NOMO-1 treated with DMSO at 0.1 percent for 48 hours (cell line): ENCODE data around the gene MAGI2.

Source experiments
- DNase-seq: peaks from one replicate; lab custom pipeline; 2025; ENCODE audit not compliant: unreplicated experiment; lab: John Stamatoyannopoulos, UW

Gene MAGI2

GRCh38 chr7:79307376-79307775, 146.1 kb downstream of the MAGI2 start:
- no peak for DNase-seq

- no peak for DNase-seq
Measured at GRCh38 chr7:79304711-79305110, 148.8 kb downstream of the MAGI2 start.

- DNase-seq = no peak
Measured at GRCh38 chr7:79302293-79302692, 151.2 kb downstream of the MAGI2 start.

GRCh38 chr7:79301419-79301818, 152.0 kb downstream of the MAGI2 start:
- DNase-seq = no peak

DNA sequence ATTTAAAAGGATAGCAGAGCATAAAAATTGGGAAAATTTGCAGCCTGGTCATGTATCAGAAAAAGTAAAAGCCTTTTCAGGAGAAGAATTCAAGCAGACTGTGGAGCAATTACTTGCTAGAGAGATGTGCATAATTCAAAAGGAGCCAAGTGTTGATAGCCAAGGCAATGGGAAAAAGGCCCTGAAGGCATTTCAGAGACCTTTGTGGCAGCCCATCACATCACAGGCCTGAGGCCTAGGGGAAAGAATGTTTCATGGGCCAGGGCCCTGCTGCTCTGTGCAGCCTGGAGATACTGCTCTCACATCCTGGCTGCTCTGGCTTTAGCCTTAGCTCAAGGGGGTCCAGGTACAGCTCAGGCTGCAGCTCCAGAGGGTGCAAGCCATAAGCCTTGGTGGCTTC, 152.9 kb downstream of the MAGI2 start:
- no peak for DNase-seq

DNA sequence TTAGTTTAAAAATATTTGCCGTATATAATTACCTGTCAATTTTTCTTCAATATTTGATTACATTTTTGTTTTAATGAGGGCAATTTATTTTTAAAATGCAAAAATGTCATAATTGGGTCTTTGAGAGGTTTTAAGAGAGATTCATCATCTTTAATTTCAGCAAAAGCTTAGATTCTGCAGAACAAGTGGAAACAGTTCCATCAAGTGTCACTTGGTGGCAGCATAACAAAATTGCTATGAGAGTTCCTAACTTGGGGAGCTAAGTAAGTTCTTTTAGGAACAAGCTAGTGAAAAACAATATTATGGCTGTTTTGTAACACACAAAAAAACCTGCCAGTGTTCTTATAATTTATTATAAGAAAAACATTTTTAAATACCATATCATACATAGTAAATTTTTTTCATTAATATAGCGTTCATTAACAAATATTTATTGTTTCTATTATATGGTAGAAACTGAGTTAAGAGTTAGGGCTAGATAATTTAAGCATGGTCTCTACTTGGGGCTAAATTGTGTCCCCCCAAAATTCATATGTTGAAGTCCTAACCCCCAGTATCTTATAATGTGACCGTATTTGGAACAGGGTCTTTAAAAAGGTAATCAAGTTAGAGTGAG, 155.2 kb downstream of the MAGI2 start:
- DNase-seq = peak; percentile 55

GRCh38 chr7:79296553-79297320, 156.7 kb downstream of the MAGI2 start:
- DNase-seq = no peak

- DNase-seq = no peak
Measured at GRCh38 chr7:79293655-79294142, 159.8 kb downstream of the MAGI2 start.

DNA sequence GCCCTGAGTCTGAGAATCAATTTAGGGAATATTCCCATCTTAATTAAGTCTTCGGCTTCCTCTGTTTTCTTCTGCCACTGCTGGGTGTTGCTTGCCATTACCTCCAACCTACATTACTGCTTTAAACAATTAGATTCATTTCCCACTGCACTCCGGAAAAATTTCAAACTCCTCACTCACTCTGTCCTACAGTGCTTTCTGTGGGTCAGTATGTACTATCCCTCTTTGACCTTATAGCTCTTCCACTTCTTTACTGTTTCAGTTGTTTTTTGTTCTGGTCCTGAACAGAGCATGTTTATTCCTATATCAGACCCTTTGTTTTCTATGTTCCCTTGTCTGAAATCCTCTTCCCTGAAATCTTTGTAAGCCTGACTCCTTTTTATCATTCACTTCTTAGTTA, 160.6 kb downstream of the MAGI2 start:
- DNase-seq = no peak

DNA sequence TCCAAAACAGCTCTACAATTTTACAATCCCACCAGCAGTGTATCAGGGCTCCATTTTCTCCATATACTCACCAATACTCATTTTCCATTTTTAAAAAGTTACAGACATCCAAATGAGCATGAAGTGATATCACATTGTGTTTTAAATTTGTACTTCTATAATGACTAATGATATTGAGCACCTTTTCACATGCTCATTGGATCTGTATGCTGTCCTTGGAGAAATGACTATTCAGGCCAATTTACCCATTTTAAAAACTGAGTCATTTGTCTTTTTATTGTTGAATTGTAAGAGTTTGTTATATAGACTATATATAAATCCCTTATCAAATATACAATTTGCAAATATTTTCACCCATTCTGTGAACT, 162.0 kb downstream of the MAGI2 start:
- no peak for DNase-seq

DNA sequence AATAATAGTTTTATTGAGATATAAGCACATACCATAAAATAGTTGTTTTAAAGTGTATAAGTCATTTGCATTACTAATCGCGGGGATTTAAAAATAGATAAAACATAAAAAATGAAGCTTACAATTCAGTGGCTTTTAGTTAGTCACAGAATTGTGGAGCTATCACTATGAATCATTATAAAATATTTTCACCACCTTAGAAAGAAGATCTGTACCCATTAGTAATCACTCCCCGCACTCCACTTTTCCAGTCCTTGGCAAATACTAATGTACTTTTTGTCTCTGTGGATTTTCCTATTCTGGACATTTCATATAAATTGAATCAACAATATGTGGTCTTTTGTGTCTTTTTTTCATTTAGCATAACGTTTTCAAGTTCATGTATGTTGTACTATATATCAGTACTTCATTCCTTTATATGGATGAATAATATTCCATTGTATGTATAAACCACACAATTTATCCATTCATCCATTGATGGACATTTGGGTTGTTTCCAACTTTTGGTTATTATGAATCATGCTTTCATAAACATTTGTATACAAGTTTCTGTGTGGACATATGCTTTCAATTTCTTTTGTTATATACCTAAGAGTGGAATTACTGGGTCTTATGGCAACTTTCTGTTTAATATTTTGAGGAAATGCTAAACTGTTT, 162.5 kb downstream of the MAGI2 start:
- no peak for DNase-seq

GRCh38 chr7:79290398-79290797, 163.1 kb downstream of the MAGI2 start:
- DNase-seq = no peak

DNA sequence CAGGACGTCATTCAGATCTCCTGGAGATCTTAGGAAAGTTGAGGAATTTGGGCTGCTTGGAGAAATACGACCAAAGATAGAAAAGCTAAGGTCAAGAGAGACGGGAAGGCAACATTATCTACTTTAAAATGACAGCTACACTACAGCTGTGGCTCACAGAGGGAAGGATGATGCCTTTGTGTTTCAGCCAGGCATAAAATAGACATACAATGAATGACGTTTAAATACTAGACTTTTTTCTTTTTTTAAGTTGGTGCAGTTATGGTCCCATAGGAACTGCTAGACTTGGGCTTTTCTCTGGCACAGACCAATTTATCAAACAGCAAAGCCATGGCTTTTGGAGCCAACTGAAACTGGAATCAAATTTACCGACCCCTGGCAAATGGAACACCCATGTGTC, 164.8 kb downstream of the MAGI2 start:
- no peak for DNase-seq

DNA sequence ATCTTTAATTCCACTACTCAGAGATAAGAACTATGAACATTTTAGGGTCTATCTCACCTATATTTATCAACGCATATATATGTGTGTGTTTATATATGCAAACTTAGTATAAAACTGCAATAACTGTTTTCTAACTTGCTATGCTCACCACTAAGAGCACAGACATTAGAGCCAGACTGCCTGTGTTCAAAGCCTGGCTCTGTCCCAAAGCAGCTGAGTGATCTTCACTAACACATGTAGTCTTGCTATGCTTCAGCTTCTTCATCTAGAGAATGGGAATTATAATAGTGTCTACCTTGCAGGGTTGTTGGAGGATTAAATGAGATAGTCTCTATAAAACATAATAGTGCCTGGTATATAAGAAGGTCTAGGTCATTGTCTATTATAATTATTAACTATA, 165.5 kb downstream of the MAGI2 start:
- no peak for DNase-seq

GRCh38 chr7:79286181-79286580, 167.3 kb downstream of the MAGI2 start:
- no peak for DNase-seq

DNA sequence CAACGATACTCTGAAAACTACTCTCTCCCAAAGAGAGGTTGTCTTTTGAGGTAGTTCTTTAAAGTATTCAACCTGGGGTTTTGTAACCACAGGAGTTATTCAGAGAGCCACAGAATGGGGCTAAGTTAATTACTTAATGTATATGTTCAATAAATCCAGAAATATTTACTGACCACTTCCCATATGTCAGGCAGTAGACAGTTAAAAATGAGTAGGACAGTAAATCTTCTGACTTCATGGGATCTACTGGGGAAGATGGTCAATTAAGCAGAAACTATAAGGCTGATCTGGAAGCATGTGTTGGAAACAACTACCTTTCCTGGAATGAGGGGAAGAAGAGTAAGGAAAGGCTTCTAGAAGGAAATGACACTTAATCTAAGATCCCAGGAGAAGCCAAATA, 167.7 kb downstream of the MAGI2 start:
- peak; percentile 69 for DNase-seq

- no peak for DNase-seq
Measured at GRCh38 chr7:79284211-79284610, 169.3 kb downstream of the MAGI2 start.

DNA sequence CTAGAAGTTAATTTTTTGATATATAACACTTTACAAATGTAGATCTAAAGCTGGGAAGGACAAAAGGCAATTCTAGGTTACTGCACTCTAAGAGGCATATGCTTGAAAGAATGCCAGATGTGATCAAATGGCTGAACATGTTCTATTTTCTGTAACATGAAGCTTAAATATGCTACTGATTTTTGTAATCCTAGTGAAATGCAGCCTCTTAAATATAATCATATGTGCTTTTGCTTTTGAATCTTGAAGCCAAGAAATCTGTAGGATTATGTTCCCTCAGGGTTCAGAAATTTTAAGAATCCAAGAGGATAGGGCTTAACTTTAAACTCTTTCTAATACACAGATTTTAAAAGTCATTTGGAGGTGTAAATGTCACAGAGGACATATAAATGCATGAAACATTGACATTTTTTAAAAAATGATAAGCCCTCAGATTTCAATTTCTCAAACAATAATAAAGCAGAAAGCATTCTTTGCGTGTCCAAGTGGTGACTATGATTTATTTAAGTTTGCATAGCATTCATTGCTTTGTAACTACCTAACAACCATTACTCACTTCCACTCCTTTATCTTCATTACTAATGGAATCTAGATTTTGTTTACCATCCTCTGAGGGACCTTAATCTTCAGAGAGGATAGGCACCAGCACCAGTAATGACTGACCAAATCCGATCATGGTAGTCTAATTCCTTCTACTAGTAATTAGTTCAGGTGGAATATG, 170.4 kb downstream of the MAGI2 start:
- no peak for DNase-seq

DNA sequence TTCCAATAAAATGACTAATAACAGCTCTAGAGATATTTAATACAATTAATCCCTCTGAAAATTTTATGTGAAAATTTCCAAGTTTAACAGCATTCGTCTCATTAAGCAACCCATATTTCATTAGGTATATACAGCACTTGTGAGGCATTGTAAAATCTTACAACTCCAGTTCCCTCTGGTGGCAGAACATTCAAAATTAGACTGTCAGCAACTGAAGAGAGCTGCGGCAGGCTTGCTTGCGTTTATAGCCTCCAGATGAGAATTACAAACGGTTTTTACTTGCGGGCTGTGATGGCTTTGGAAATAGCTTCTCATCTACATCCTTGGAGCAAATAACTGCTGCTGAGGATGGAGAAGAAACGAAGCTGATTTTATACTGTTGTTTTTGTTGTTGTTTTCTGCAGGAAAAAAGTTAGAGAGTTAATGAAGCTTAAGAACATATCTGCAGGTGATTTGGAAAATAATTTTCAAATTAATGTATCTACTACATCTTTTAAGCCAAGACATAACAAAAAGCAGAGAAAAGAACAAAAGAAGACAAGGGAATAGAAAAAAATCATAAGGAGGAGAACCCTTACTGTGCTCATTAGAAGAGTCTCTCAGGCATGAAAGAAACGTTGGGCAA, 171.3 kb downstream of the MAGI2 start:
- peak; percentile 36 for DNase-seq

DNA sequence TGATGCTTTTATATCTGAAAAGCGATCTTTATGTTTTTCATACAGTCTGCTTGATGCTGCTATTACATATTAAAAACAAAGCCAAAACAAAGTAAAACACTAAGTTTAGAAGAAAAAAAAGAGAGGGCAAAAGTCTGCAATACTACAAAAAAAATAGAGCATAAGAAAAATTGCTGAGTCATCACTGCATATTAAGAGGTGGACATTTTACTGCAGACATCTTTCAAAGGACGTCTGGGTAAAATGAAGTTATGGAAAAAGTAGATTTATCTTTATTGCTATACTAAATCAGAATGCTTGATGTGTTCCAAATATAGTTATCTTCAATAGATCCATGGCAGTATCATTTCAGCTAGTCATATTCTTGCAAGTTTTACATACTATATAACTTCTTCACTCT, 172.0 kb downstream of the MAGI2 start:
- no peak for DNase-seq

- DNase-seq = no peak
Measured at GRCh38 chr7:79272938-79273337, 180.5 kb downstream of the MAGI2 start.
